Cardiac fibroblast (primary cell): Measurements from ENCODE around the gene GLT6D1.

ENCODE experiments used
- DNase-seq, 2 donors: peaks; one replicate each; pipeline versions ENCODE4 v3.0.0 to v3.0.0-alpha.2; 2010; ENCODE audit warnings: low read depth in 2 of 2
- H3K4me3 ChIP-seq, 2 donors: replicated peaks in 1 of 2; 1 replicate in 1 of 2; 2 replicates in 1 of 2; pipeline ENCODE4 v1.5.1; 2011; ENCODE audit warnings: low read depth in 2 of 2, low read length in 2 of 2, mild to moderate bottlenecking in 2 of 2, moderate library complexity in 1 of 2
- TF ChIP-seq, protein P1 (sequence below): IDR thresholded peaks from one replicate; pipeline ENCODE4 v1.5.1; 2011; ENCODE audit warnings: low read depth, mild to moderate bottlenecking, low read length, inconsistent platforms

GLT6D1 gene

DNA sequence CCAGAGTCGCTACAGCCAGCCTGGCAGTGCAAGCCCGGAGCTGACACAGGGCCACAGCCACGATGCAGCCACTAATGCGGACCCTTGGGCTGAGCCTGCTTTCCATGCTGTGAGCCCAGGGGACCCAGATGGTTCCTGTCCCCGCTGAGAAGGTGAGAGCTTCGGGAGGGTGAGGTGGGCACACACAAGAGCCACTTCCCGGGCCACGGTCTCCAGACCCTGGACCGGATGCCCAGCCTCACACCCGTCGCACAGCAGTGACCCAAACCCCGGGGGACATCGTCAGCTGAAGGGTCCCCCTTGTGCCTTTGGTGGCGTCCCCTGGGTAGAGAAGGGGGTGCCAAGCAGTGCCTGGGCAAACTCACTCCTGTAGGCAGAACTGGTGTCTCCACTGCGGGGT is 64.4 kb downstream of the GLT6D1 start:
- TF ChIP-seq, protein P1, sequence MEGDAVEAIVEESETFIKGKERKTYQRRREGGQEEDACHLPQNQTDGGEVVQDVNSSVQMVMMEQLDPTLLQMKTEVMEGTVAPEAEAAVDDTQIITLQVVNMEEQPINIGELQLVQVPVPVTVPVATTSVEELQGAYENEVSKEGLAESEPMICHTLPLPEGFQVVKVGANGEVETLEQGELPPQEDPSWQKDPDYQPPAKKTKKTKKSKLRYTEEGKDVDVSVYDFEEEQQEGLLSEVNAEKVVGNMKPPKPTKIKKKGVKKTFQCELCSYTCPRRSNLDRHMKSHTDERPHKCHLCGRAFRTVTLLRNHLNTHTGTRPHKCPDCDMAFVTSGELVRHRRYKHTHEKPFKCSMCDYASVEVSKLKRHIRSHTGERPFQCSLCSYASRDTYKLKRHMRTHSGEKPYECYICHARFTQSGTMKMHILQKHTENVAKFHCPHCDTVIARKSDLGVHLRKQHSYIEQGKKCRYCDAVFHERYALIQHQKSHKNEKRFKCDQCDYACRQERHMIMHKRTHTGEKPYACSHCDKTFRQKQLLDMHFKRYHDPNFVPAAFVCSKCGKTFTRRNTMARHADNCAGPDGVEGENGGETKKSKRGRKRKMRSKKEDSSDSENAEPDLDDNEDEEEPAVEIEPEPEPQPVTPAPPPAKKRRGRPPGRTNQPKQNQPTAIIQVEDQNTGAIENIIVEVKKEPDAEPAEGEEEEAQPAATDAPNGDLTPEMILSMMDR: no peak
- DNase-seq: no peak

DNA sequence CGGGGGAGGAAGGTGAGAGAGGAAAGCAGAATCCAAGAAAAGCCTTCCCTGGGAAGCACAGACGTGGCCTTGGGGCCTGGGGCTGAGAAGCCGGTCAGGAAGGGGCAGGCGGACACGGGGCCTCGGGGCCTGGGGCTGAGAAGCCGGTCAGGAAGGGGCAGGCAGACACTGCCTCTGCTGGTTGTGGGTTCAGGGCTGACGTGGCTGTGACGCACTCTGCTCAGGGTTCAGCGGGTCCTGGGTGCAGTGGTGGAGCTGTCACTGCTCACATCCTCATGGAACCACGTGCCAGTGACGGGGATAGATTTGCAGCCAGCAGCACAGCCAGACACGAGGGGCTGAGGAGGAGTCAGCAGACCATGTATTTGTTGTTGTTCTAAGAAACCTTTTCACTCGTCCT is 65.0 kb downstream of the GLT6D1 start:
- no peak overlapping the region for H3K4me3 ChIP-seq
- TF ChIP-seq, protein P1: no peak
- no peak for DNase-seq

More for the DNA sequence above, 64.4 kb downstream of the GLT6D1 start:
- H3K4me3 ChIP-seq: no peak overlapping the region
